Endodermal cell (in vitro differentiated cells): ENCODE data around the gene SLC39A1. TPM values are rescaled to one million over a fixed set of nuclear protein-coding genes. Genes with fewer than 3 reads are reported as not detected.
A peak's percentile ranks its signal among the peaks of the same experiment; 100 is the strongest.

ENCODE experiments used
- DNase-seq: peaks from one replicate; pipeline ENCODE4 v3.0.0-alpha.2; 2017
- H3K27ac ChIP-seq: 2 replicates; pipeline ENCODE4 v1.5.1; 2013; ENCODE audit warnings: mild to moderate bottlenecking, low read depth, low read length, moderate library complexity
- H3K27me3 ChIP-seq: 2 replicates; pipeline ENCODE4 v1.6.1; 2013; ENCODE audit warnings: mild to moderate bottlenecking, low read length, moderate library complexity; ENCODE audit not compliant: insufficient read depth, control insufficient read depth, poor library complexity, severe bottlenecking
- H3K36me3 ChIP-seq: 2 replicates; pipeline ENCODE4 v1.7.0; 2013; ENCODE audit warnings: mild to moderate bottlenecking, low read length, moderate library complexity; ENCODE audit not compliant: control insufficient read depth, insufficient read depth
- H3K4me1 ChIP-seq: one replicate; pipeline ENCODE4 v1.7.0; 2013; ENCODE audit warnings: low read length; ENCODE audit not compliant: control insufficient read depth, insufficient read depth
- H3K4me3 ChIP-seq: 2 replicates; pipeline ENCODE4 v1.5.1; 2013; ENCODE audit warnings: mild to moderate bottlenecking, low read length, moderate library complexity
- H3K9ac ChIP-seq: 2 replicates; pipeline ENCODE4 v1.6.1; 2013; ENCODE audit warnings: mild to moderate bottlenecking, low read length, moderate library complexity; ENCODE audit not compliant: poor library complexity, severe bottlenecking; ENCODE audit errors: extremely low read depth
- H3K9me3 ChIP-seq: 2 replicates; pipeline ENCODE4 v1.6.1; 2013; ENCODE audit warnings: mild to moderate bottlenecking, low read length, moderate library complexity; ENCODE audit not compliant: control insufficient read depth
- H3K27ac Mint-ChIP-seq: 2 replicates; pipeline ENCODE4 v1.8.0; 2020; ENCODE audit warnings: mixed read lengths
- H3K27me3 Mint-ChIP-seq: 2 replicates; pipeline ENCODE4 v1.8.0; 2021; ENCODE audit warnings: mild to moderate bottlenecking, mixed read lengths; ENCODE audit not compliant: insufficient read depth
- H3K36me3 Mint-ChIP-seq: 2 replicates; pipeline ENCODE4 v1.8.0; 2020; ENCODE audit warnings: low read depth, mixed read lengths
- H3K4me1 Mint-ChIP-seq: 2 replicates; pipeline ENCODE4 v1.8.0; 2020; ENCODE audit warnings: mixed read lengths
- H3K4me3 Mint-ChIP-seq: 2 replicates; pipeline ENCODE4 v1.8.0; 2020; ENCODE audit warnings: mild to moderate bottlenecking, moderate library complexity, mixed read lengths
- H3K9me3 Mint-ChIP-seq: 2 replicates; pipeline ENCODE4 v1.8.0; 2020; ENCODE audit warnings: mild to moderate bottlenecking, mixed read lengths
- CTCF ChIP-seq: fragments of 200-600 bp; sonication (generic); conservative IDR thresholded peaks from 2 replicates; pipeline ENCODE4 v1.5.0; 2021; ENCODE audit warnings: antibody characterized with exemption, mild to moderate bottlenecking
- WGBS, 2 experiments: methylation state at CpG; one replicate each; pipeline versions ENCODE4 v1.1.5 to v1.1.7; 2013; ENCODE audit warnings: missing lambda C conversion rate in 2 of 2, mixed read lengths in 1 of 2; ENCODE audit not compliant: insufficient coverage in 1 of 2, insufficient read length in 1 of 2; 5-methylcytosine and 5-hydroxymethylcytosine counted together
- total RNA-seq, 2 donors: library from RNA; stranded (reverse); fragmentation: NEBNext Ultra II Directional in 1 of 2; extraction: Animal tissue kit (Norgen Biotek cat#: 25700) in 1 of 2; gene quantifications; 2 replicates in 1 of 2; 3 replicates in 1 of 2; pipeline ENCODE4 v1.2.1, GENCODE V29; 2021

Gene SLC39A1
- total RNA-seq, 2 donors from 2014 or later: 129 to 154 TPM

- no peak for DNase-seq
- WGBS, 2 experiments: 90 to 91% methylated on average over 7 to 14 of the region's 14 CpGs
- H3K27ac Mint-ChIP-seq: no peak overlapping the region
Observed at GRCh38 chr1:153929981-153930948, 33.1 kb downstream of the SLC39A1 start.

GRCh38 chr1:153929426-153929825, 33.9 kb downstream of the SLC39A1 start:
- Histone ChIP-seq H3K27ac (no peak overlapping the region), H3K9ac (no peak overlapping the region), H3K4me1 (no peaks in the 10 kb centered on the region), H3K27me3 (no peaks in the 10 kb centered on the region), H3K9me3 (no peaks in the 10 kb centered on the region), H3K4me3 (no peak overlapping the region), H3K36me3 (peaks cover 19% of the 10 kb centered on the region)
- DNase-seq: no peak
- Mint-ChIP-seq H3K27me3 (no peaks in the 10 kb centered on the region), H3K36me3 (peaks cover 30% of the 10 kb centered on the region), H3K4me3 (no peak overlapping the region), H3K9me3 (no peaks in the 10 kb centered on the region), H3K27ac (no peak overlapping the region), H3K4me1 (no peaks in the 10 kb centered on the region)
- WGBS, 2 experiments: 83 to 93% methylated on average over 3 to 5 of the region's 5 CpGs
- TF ChIP-seq CTCF: no peak

More at GRCh38 chr1:153929981-153930948, 33.1 kb downstream of the SLC39A1 start:
- H3K36me3 ChIP-seq: peaks cover 25% of the 10 kb centered on the region
- Mint-ChIP-seq H3K4me3 (no peak overlapping the region), H3K4me1 (no peaks in the 10 kb centered on the region), H3K9me3 (no peaks in the 10 kb centered on the region), H3K27me3 (no peaks in the 10 kb centered on the region), H3K36me3 (peaks cover 39% of the 10 kb centered on the region)
- no peak overlapping the region for H3K4me3 ChIP-seq
- H3K9ac ChIP-seq: no peak overlapping the region
- no peaks in the 10 kb centered on the region for H3K27me3 ChIP-seq
- peak; percentile 47 for TF ChIP-seq CTCF
- no peaks in the 10 kb centered on the region for H3K4me1 ChIP-seq
- H3K9me3 ChIP-seq: no peaks in the 10 kb centered on the region
- no peak overlapping the region for H3K27ac ChIP-seq

GRCh38 chr1:153928791-153929341, 34.5 kb downstream of the SLC39A1 start:
- Mint-ChIP-seq H3K27me3 (no peaks in the 10 kb centered on the region), H3K27ac (no peak overlapping the region), H3K4me3 (no peak overlapping the region), H3K9me3 (no peaks in the 10 kb centered on the region), H3K4me1 (peaks cover under 1% of the 10 kb centered on the region), H3K36me3 (peaks cover 25% of the 10 kb centered on the region)
- 93 to 100% methylated on average over 1 to 3 of the region's 4 CpGs for WGBS, 2 experiments
- Histone ChIP-seq H3K9me3 (no peaks in the 10 kb centered on the region), H3K4me3 (no peak overlapping the region), H3K36me3 (peaks cover 19% of the 10 kb centered on the region), H3K27ac (peak overlapping the region; percentile 44), H3K27me3 (no peaks in the 10 kb centered on the region), H3K4me1 (no peaks in the 10 kb centered on the region), H3K9ac (no peak overlapping the region)
- DNase-seq: no peak
- TF ChIP-seq CTCF: no peak
